GM06990 (cell line): ENCODE measurements around the gene TENT4B.

Source experiments
- DNase-seq: peaks from one replicate; pipeline ENCODE4 v3.0.0-alpha.2; 2011; ENCODE audit not compliant: insufficient read length; ENCODE audit errors: extremely low read depth
- H3K27me3 ChIP-seq: replicated peaks from 2 replicates; pipeline ENCODE4 v1.6.0; 2011; ENCODE audit warnings: low read length; ENCODE audit not compliant: control insufficient read depth, insufficient read depth
- H3K36me3 ChIP-seq: 2 replicates; pipeline ENCODE4 v1.5.1; 2011; ENCODE audit warnings: low read length; ENCODE audit not compliant: control insufficient read depth, insufficient read depth
- H3K4me3 ChIP-seq: replicated peaks from 2 replicates; pipeline ENCODE4 v1.5.1; 2011; ENCODE audit warnings: low read depth, mild to moderate bottlenecking, control low read depth, low read length
- CTCF ChIP-seq: IDR thresholded peaks from 2 replicates; pipeline ENCODE4 v1.5.1; 2011; ENCODE audit warnings: low read length, control low read depth, mild to moderate bottlenecking, inconsistent platforms; ENCODE audit not compliant: insufficient read depth, poor library complexity, severe bottlenecking

Gene TENT4B

GRCh38 chr16:50267651-50268050, 114.5 kb downstream of the TENT4B start:
- H3K4me3 ChIP-seq, result peak overlapping the region; percentile 84

GRCh38 chr16:50268352-50268751, 115.2 kb downstream of the TENT4B start:
- H3K4me3 ChIP-seq, result no peak overlapping the region
- DNase-seq, result no peak
- H3K27me3 ChIP-seq, result no peaks in the 10 kb centered on the region
- no peak for TF ChIP-seq CTCF
- H3K36me3 ChIP-seq, result no peaks in the 10 kb centered on the region; the same call in 1 of the 2 replicates

More at GRCh38 chr16:50267651-50268050, 114.5 kb downstream of the TENT4B start:
- no peaks in the 10 kb centered on the region for H3K27me3 ChIP-seq
- no peak for DNase-seq
- no peaks in the 10 kb centered on the region; the same call in 1 of the 2 replicates for H3K36me3 ChIP-seq
- no peak for TF ChIP-seq CTCF

- TF ChIP-seq CTCF, result no peak
- H3K27me3 ChIP-seq, result no peaks in the 10 kb centered on the region
- no peaks in the 10 kb centered on the region; the same call in 1 of the 2 replicates for H3K36me3 ChIP-seq
- no peak overlapping the region for H3K4me3 ChIP-seq
- no peak for DNase-seq
Measured at GRCh38 chr16:50269061-50269705, 116.1 kb downstream of the TENT4B start.

- TF ChIP-seq CTCF, result no peak
- Histone ChIP-seq H3K27me3 (no peaks in the 10 kb centered on the region), H3K36me3 (no peaks in the 10 kb centered on the region; the same call in 1 of the 2 replicates), H3K4me3 (no peak overlapping the region)
- no peak for DNase-seq
Measured at GRCh38 chr16:50269769-50270509, 116.8 kb downstream of the TENT4B start.

DNA sequence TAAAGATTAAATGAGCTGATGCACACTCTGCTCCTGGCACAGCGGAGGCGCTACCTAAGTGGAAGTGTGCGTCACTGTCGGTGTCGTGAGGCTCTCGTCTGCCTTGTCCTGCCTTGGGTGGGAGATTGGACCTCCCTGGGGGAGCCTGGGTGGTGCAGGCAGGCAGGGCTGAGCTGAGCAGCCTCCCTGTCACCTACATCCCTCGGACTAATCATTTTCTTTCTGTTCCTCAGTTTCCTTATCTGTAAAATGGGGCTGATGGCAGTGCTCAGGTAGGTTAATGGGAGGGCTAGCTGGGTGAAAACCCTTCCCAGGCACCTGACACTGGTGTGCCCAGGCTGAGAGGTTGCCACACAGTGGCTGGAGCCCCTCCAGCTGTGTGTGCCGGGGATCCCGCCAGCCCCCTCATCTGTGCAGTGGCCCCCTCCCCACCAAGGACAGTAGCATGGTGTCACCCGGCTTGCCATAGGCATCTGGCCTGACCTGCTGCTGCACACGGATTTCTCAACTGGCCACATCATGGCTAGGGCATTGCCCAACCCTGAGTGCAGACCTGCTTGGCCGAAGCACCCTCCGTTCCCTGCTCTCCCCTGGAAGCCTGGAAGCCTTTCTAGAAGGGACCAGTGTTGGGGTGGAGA, 117.5 kb downstream of the TENT4B start:
- DNase-seq, result no peak
- no peaks in the 10 kb centered on the region for H3K27me3 ChIP-seq
- no peak overlapping the region for H3K4me3 ChIP-seq
- no peak for TF ChIP-seq CTCF
- H3K36me3 ChIP-seq, result no peaks in the 10 kb centered on the region; the same call in 1 of the 2 replicates
